A549 treated with Hydrocortisone at 1 μM for 4 hours (cell line): ENCODE measurements around the gene NXNL1. TPM values are rescaled to one million over a fixed set of nuclear protein-coding genes. Genes with fewer than 3 reads are reported as not detected.

Experiments
- total RNA-seq: library from RNA; stranded (reverse); fragments of 200-300 nt; extraction: Qiagen RNA extraction; gene quantifications from 5 replicates; pipeline ENCODE4 v1.2.3, GENCODE V29; 2022

The NXNL1 gene, protein sequence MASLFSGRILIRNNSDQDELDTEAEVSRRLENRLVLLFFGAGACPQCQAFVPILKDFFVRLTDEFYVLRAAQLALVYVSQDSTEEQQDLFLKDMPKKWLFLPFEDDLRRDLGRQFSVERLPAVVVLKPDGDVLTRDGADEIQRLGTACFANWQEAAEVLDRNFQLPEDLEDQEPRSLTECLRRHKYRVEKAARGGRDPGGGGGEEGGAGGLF
- total RNA-seq = not detected in 5 replicates

DNA sequence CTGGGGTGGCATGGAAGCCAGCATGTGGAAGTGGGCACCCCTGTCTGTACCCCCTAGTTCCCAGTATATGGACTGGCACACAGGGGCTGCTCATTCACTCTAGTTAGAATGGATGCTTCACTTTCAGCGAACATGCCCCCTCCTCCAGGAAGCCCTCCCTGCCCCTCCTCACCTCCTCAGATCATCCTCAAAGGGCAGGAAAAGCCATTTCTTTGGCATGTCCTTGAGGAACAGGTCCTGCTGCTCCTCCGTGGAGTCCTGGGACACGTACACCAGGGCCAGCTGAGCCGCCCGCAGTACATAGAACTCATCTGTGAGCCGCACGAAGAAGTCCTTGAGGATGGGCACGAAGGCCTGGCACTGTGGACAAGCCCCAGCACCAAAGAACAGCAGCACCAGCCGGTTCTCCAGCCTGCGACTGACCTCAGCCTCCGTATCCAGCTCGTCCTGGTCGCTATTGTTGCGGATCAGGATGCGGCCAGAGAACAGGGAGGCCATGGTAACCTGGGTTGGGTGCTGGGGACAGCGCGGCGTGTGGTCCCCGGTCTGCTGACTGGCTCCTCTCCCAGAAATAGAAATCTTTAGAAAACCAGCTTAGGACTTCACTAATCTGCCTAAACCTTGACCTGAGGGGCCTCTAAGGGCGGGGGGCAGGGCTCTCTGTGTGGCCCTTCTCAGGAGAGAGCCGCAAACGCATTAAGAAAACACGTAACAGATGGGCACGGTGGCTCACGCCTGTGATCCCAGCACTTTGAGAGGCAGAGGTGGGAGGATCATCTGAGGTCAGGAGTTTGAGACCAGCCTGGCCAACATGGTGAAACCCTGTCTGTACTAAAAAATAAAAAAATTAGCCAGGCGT is at the start of gene NXNL1:
NXNL1 (minus strand) TSS at position 555 of the 859 bp plus-strand sequence; CDS start at position 498, 57 bp downstream.

DNA sequence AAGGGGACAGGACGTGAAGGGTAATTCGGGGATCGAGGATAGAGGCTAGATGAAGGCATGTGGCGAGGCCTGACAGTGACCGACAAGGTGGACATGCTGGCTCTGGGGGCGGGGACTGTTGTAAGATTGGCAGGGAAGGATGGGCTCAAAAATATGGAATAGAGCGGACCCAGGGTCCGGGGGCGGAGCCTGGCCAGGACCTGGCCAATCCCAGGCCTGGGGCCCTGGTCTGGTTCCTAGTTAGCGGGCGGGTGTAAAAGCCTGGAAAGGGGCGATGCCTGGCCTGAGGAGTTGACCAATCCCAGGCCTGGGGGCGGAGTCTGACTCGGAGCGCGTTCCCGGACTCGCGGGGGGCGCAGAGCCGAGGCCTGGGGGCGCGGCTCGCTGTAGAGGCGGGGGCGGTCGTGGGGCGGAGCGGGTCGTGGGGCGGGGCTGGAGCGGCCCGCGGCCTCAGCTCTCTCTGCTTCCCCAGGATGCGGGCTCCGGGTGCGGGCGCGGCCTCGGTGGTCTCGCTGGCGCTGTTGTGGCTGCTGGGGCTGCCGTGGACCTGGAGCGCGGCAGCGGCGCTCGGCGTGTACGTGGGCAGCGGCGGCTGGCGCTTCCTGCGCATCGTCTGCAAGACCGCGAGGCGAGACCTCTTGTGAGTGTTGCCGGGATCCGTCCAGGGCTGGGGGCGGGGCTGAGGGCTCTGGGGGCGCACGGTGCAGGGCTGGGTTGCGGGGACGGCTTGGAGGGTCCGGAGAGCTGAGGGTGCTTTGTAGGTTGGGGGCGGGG is 9.5 kb upstream of the NXNL1 start, which contains the start of gene SLC27A1:
SLC27A1 (plus strand) TSS at position 457 of the 774 bp plus-strand sequence; CDS start at position 474, 17 bp downstream.

DNA sequence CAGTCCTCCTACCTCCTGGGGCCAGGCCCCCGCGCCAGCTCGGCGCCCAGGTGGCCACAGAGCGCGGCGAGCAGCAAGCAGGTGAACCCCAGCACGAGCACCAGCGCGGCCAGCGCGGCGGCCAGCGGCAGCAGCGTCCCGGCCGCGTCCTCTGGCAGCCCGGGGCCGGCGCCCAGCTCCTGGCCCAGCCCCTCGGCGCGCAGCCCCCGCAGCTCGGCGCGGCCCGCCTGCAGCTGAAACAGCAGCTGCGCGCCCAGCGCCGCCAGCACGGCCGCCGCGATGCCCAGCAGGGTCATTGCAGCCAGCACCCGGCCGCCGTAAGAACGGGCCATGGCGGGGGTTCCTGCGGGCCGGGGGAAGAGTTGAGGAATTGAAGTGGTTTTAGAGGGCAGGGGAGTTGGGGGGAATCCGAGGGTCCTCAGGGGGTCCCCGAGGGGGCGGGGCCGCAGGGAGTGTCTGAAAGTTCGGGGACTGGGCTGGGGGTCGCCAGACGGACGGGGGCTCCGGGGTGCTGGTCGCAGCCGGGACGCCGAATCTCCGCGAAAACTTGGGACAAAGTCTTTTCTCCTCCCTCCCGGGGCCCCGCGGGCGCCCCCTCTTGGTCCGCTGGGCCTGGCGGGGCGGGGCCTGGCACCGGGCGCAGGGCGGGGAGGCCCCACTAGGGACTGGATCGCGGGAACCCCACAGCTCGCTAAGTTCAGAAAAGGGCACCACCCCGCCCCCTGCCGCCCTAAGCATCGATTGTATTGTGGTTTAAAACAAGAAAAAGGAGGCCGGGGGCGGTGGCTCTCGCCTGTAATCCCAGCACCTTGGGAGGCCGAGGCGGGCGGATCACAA is 12.4 kb downstream of the NXNL1 start, which contains the start of gene TMEM221:
TMEM221 (minus strand) TSS at position 538 of the 837 bp plus-strand sequence; CDS start at position 332, 206 bp downstream.

DNA sequence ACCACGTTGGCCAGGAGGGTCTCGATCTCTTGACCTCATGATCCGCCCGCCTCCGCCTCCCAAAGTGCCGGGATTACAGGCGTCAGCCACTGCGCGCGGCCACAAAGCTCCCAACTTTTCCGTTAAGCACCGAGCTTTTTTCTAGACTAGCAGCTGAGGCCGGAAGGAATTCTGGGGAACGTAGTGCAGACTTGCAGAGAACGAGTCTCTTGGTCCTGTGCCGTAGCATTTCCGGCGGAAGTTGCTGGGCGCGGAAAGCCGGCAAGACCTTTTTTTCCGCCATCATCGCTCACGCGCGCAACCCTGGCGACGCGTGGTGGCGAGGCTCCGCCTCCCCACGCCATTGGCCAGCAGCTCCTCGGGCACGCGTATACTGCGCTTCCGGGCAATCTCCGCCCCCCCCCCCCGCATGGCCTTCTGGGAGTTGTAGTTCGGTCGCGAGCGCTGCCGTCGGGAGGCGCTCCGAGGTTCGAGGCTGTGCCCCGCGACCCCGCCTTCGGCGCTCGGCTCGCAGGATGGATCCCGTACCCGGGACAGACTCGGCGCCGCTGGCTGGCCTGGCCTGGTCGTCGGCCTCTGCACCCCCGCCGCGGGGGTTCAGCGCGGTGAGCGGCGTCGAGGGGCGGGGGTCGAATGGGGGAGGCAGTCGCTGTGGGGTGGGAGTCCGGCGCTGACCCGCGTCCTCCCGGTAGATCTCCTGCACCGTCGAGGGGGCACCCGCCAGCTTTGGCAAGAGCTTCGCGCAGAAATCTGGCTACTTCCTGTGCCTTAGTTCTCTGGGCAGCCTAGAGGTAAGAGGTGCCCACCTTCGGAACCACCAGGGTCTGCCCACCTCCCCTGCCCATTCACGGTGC is 40.9 kb downstream of the NXNL1 start, which contains the start of gene MVB12A:
MVB12A (plus strand) TSS at position 427 of the 854 bp plus-strand sequence; CDS start at position 516, 89 bp downstream.

Other genes starting within 250 kb of the NXNL1 start
- gene USE1, start 245.6 kb downstream of the NXNL1 start, total RNA-seq = 13.7 to 17.8 TPM (median 15.3 TPM) in 5 replicates
- 9.6 to 13.3 TPM (median 11.6 TPM) in 5 replicates for gene OCEL1, start 234.7 kb downstream of the NXNL1 start, total RNA-seq
- 29.3 to 63.7 TPM (median 62.0 TPM) in 5 replicates for gene NR2F6, start 215.0 kb downstream of the NXNL1 start, total RNA-seq
- 0.02 TPM in 1 of 5 replicates, not detected in the others for gene USHBP1, start 196.2 kb downstream of the NXNL1 start, total RNA-seq
- gene BABAM1, start 193.5 kb downstream of the NXNL1 start, total RNA-seq = 56.7 to 66.0 TPM (median 61.4 TPM) in 5 replicates
- 0.36 to 0.58 TPM (median 0.38 TPM) in 5 replicates for gene ANKLE1, start 179.0 kb downstream of the NXNL1 start, total RNA-seq
- 1.8 to 3.2 TPM (median 2.8 TPM) in 5 replicates for gene ABHD8, start 157.5 kb downstream of the NXNL1 start, total RNA-seq
- gene MRPL34, start 155.1 kb downstream of the NXNL1 start, total RNA-seq = 61.1 to 87.7 TPM (median 75.2 TPM) in 5 replicates
- 51.9 to 57.5 TPM (median 53.8 TPM) in 5 replicates for gene DDA1, start 151.4 kb downstream of the NXNL1 start, total RNA-seq
- gene ANO8, start 126.1 kb downstream of the NXNL1 start, total RNA-seq = 2.3 to 3.8 TPM (median 3.0 TPM) in 5 replicates
- 18.2 to 22.0 TPM (median 19.5 TPM) in 5 replicates for gene GTPBP3, start 123.4 kb downstream of the NXNL1 start, total RNA-seq
- not detected in 5 replicates for gene PLVAP, start 83.6 kb downstream of the NXNL1 start, total RNA-seq
- gene CCDC194, start 66.7 kb downstream of the NXNL1 start, total RNA-seq = not detected in 5 replicates
- 0.12 to 0.23 TPM (median 0.16 TPM) in 4 of 5 replicates, not detected in the other for gene BST2, start 55.3 kb downstream of the NXNL1 start, total RNA-seq
- gene MVB12A, start 40.9 kb downstream of the NXNL1 start, total RNA-seq = 29.3 to 41.6 TPM (median 39.4 TPM) in 5 replicates
- gene TMEM221, start 12.3 kb downstream of the NXNL1 start, total RNA-seq = 0.47 to 0.76 TPM (median 0.56 TPM) in 5 replicates
- gene SLC27A1, start 9.6 kb upstream of the NXNL1 start, total RNA-seq = 2.4 to 2.9 TPM (median 2.5 TPM) in 5 replicates
- gene PGLS, start 50.7 kb upstream of the NXNL1 start, total RNA-seq = 44.9 to 78.0 TPM (median 72.0 TPM) in 5 replicates
- gene COLGALT1, start 94.7 kb upstream of the NXNL1 start, total RNA-seq = 64.7 to 70.3 TPM (median 66.3 TPM) in 5 replicates
- gene UNC13A, start 227.4 kb upstream of the NXNL1 start, total RNA-seq = 0.93 to 1.5 TPM (median 1.3 TPM) in 5 replicates